Astrocyte of the cerebellum (primary cell): ENCODE measurements around the gene AQP4.

Experiments used
- DNase-seq: peaks from one replicate; pipeline ENCODE4 v3.0.0-alpha.2; 2011; ENCODE audit warnings: low read depth
- H3K4me3 ChIP-seq: 2 replicates; pipeline ENCODE4 v1.5.1; 2011; ENCODE audit warnings: mild to moderate bottlenecking, low read depth, low read length, moderate library complexity
- CTCF ChIP-seq: IDR thresholded peaks from 2 replicates; pipeline ENCODE4 v1.5.1; 2012; ENCODE audit warnings: low read length, low read depth, moderate library complexity, mild to moderate bottlenecking; ENCODE audit errors: missing control alignments
- in situ Hi-C: cut with HindIII; loops from 2 replicates; pipeline ENCODE4 v1.10.0; 2017; ENCODE audit warnings: low sequenced_read_pairs

AQP4 gene

DNA sequence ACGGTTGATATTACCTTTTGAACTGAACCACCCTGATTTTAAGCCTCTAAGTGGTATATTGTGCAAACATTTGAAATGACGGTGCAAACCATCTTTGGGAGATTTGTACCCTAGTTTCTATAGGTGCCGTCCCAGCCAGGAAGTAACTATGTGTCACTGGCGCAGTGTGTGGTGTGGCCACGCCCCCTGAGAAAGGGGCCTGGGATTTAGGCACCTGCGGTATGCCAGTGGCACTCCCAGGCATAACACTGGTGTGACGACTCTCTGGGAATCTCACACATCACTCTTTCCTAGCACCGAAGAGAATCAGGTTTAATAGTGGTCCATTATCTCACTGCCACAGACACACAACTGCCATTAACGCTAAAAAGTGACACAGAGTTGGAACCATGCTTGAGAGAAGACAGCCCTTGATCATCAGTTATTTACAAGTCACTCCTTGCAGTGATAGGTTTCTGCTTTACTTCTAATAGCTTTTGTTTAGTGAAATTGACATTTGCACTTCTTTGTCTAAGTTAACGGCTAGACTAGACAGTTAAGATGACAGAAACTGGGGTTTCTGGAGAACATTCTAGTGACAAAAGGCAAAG, 11.1 kb downstream of the AQP4 start:
- in situ Hi-C loops, result no loop called here
- TF ChIP-seq CTCF, result no peak
- no peak overlapping the region for H3K4me3 ChIP-seq
- DNase-seq, result no peak

- no peak for TF ChIP-seq CTCF
- in situ Hi-C loops, result no loop called here
- H3K4me3 ChIP-seq, result no peak overlapping the region
- DNase-seq, result no peak
These were observed 12.1 kb downstream of the AQP4 start for GRCh38 chr18:26853401-26853800.

GRCh38 chr18:26843760-26844159, 21.7 kb downstream of the AQP4 start:
- DNase-seq, result no peak
- TF ChIP-seq CTCF, result no peak
- in situ Hi-C loops, result no loop called here

GRCh38 chr18:26840965-26841364, 24.5 kb downstream of the AQP4 start:
- DNase-seq, result no peak
- no peak overlapping the region for H3K4me3 ChIP-seq
- no peak for TF ChIP-seq CTCF
- in situ Hi-C loops, result no loop called here

More at GRCh38 chr18:26843760-26844159, 21.7 kb downstream of the AQP4 start:
- no peak overlapping the region for H3K4me3 ChIP-seq

DNA sequence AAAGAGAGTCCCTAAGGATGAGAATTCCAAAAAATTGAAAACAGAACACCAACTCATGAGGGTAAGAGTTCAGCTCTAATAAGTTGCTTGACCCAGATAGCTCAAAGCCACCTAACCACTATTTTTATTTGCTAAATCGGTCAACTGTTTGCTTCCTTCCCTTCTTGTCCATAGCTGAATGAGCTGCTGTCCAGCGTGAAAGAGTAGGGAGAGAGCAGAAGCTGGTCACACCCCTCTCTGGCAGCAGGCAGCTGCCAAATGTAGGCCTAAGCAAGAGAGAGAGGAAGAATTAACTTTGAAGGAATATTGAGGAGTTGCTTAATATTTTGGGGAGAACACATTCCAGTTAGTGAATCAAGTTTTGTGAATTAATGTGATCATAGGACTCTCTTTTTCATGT, 25.9 kb downstream of the AQP4 start:
- no peak for DNase-seq
- in situ Hi-C loops, result no loop called here
- no peak overlapping the region for H3K4me3 ChIP-seq
- TF ChIP-seq CTCF, result no peak

DNA sequence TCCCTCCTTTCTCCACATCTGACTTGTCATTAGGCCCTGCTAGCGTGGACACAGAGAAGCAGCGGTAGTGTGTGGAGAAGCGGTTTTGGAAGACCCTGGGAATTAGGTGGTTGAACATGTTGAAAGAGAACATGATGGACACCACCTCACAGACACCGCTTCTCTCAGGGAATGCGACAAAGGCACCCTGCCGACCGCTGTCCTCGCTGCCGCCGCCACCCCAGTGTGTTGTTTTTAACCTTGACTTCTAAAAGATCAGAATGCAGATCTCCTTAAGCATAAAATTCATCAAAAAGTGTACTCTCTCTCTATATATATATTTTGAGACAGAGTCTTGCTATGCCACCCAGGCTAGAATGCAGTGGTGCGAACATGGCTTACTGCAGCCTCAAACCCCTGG, 33.2 kb downstream of the AQP4 start:
- no peak overlapping the region for H3K4me3 ChIP-seq
- TF ChIP-seq CTCF, result no peak

DNA sequence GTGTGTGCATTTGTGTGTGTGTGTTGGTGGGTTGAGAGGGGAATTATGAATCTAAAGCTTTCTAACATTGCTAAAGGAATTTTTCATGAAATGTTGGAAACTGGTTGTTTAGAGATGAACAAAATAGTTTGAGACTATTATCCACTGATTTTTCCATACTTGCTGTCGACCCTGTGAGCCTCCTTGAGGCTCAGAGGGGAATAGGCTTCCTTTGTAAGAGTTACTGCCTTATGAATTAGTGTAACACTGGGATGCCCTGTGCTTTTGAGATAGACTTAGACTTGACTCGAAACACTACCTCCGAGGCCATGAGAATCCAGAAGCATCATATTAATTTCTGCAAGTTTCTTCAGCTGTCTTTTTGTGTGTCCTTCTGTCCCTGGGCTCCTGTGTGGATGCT, 37.9 kb downstream of the AQP4 start:
- H3K4me3 ChIP-seq, result no peak overlapping the region
- no peak for DNase-seq
- no peak for TF ChIP-seq CTCF
- in situ Hi-C loops, result no loop called here

More for the DNA sequence above, 33.2 kb downstream of the AQP4 start:
- no peak for DNase-seq
- in situ Hi-C loops, result no loop called here
